ENCODE measurements around the gene RAP1GAP2. TPM values are rescaled to one million over a fixed set of nuclear protein-coding genes. Genes with fewer than 3 reads are reported as not detected.

Gene RAP1GAP2
- total and polyA plus RNA-seq, 8 donors = 11.8 to 92.4 (median 31.0) TPM

Small RNA genes lying within 50 kb of the gene (small RNA-seq; reads per million reads assigned to genes)
- gene MIR1253 (0 reads per million in 4 donors), gene hsa-mir-1253 (0 reads per million in 4 donors)

Other genes starting within 250 kb of the RAP1GAP2 start
- 100 to 1,000 TPM in 3 of 5 donors, 10 to 100 TPM in 2; 34.8 to 264 (median 170) TPM for gene PAFAH1B1, start 202.8 kb upstream of the RAP1GAP2 start, total RNA-seq
- gene PAFAH1B1, start 202.8 kb upstream of the RAP1GAP2 start, polyA plus RNA-seq = 10 to 100 TPM; 22.5 to 38.0 (median 28.4) TPM
- 100 to 1,000 TPM in 2 of 5 donors, 10 to 100 TPM in 3; 45.2 to 417 (median 58.0) TPM for gene CLUH, start 84.7 kb upstream of the RAP1GAP2 start, total RNA-seq
- gene CLUH, start 84.7 kb upstream of the RAP1GAP2 start, polyA plus RNA-seq = 10 to 100 TPM; 17.6 to 40.1 (median 30.4) TPM
- 1 to 10 TPM in 1 of 5 donors, not detected in 4; 1.7 TPM for gene CCDC92B, start 46.8 kb upstream of the RAP1GAP2 start, total RNA-seq
- under 1 TPM in 2 of 3 donors, not detected in 1; 0.12 to 0.48 TPM for gene CCDC92B, start 46.8 kb upstream of the RAP1GAP2 start, polyA plus RNA-seq